Endodermal cell (in vitro differentiated cells): Measurements from ENCODE around the gene IGSF21. TPM values are rescaled to one million over a fixed set of nuclear protein-coding genes. Genes with fewer than 3 reads are reported as not detected.

Experiments
- DNase-seq: peaks from one replicate; pipeline ENCODE4 v3.0.0-alpha.2; 2017
- H3K27ac ChIP-seq: 2 replicates; pipeline ENCODE4 v1.5.1; 2013; ENCODE audit warnings: mild to moderate bottlenecking, low read depth, low read length, moderate library complexity
- H3K27me3 ChIP-seq: 2 replicates; pipeline ENCODE4 v1.6.1; 2013; ENCODE audit warnings: mild to moderate bottlenecking, low read length, moderate library complexity; ENCODE audit not compliant: insufficient read depth, control insufficient read depth, poor library complexity, severe bottlenecking
- H3K36me3 ChIP-seq: 2 replicates; pipeline ENCODE4 v1.7.0; 2013; ENCODE audit warnings: mild to moderate bottlenecking, low read length, moderate library complexity; ENCODE audit not compliant: control insufficient read depth, insufficient read depth
- H3K4me1 ChIP-seq: one replicate; pipeline ENCODE4 v1.7.0; 2013; ENCODE audit warnings: low read length; ENCODE audit not compliant: control insufficient read depth, insufficient read depth
- H3K4me3 ChIP-seq: 2 replicates; pipeline ENCODE4 v1.5.1; 2013; ENCODE audit warnings: mild to moderate bottlenecking, low read length, moderate library complexity
- H3K9ac ChIP-seq: 2 replicates; pipeline ENCODE4 v1.6.1; 2013; ENCODE audit warnings: mild to moderate bottlenecking, low read length, moderate library complexity; ENCODE audit not compliant: poor library complexity, severe bottlenecking; ENCODE audit errors: extremely low read depth
- H3K9me3 ChIP-seq: 2 replicates; pipeline ENCODE4 v1.6.1; 2013; ENCODE audit warnings: mild to moderate bottlenecking, low read length, moderate library complexity; ENCODE audit not compliant: control insufficient read depth
- H3K27ac Mint-ChIP-seq: 2 replicates; pipeline ENCODE4 v1.8.0; 2020; ENCODE audit warnings: mixed read lengths
- H3K27me3 Mint-ChIP-seq: 2 replicates; pipeline ENCODE4 v1.8.0; 2021; ENCODE audit warnings: mild to moderate bottlenecking, mixed read lengths; ENCODE audit not compliant: insufficient read depth
- H3K36me3 Mint-ChIP-seq: 2 replicates; pipeline ENCODE4 v1.8.0; 2020; ENCODE audit warnings: low read depth, mixed read lengths
- H3K4me1 Mint-ChIP-seq: 2 replicates; pipeline ENCODE4 v1.8.0; 2020; ENCODE audit warnings: mixed read lengths
- H3K4me3 Mint-ChIP-seq: 2 replicates; pipeline ENCODE4 v1.8.0; 2020; ENCODE audit warnings: mild to moderate bottlenecking, moderate library complexity, mixed read lengths
- H3K9me3 Mint-ChIP-seq: 2 replicates; pipeline ENCODE4 v1.8.0; 2020; ENCODE audit warnings: mild to moderate bottlenecking, mixed read lengths
- WGBS, 2 experiments: methylation state at CpG; one replicate each; pipeline versions ENCODE4 v1.1.5 to v1.1.7; 2013; ENCODE audit warnings: missing lambda C conversion rate in 2 of 2, mixed read lengths in 1 of 2; ENCODE audit not compliant: insufficient coverage in 1 of 2, insufficient read length in 1 of 2; 5-methylcytosine and 5-hydroxymethylcytosine counted together
- total RNA-seq, 2 donors: library from RNA; stranded (reverse); fragmentation: NEBNext Ultra II Directional in 1 of 2; extraction: Animal tissue kit (Norgen Biotek cat#: 25700) in 1 of 2; gene quantifications; 2 replicates in 1 of 2; 3 replicates in 1 of 2; pipeline ENCODE4 v1.2.1, GENCODE V29; 2021
- TF ChIP-seq, protein P1 (sequence below): fragments of 200-600 bp; sonication (generic); conservative IDR thresholded peaks from 2 replicates; pipeline ENCODE4 v1.5.0; 2021; ENCODE audit warnings: antibody characterized with exemption, mild to moderate bottlenecking

IGSF21 gene
- total RNA-seq, 2 donors from 2014 or later, result 1.3 to 1.7 TPM

DNA sequence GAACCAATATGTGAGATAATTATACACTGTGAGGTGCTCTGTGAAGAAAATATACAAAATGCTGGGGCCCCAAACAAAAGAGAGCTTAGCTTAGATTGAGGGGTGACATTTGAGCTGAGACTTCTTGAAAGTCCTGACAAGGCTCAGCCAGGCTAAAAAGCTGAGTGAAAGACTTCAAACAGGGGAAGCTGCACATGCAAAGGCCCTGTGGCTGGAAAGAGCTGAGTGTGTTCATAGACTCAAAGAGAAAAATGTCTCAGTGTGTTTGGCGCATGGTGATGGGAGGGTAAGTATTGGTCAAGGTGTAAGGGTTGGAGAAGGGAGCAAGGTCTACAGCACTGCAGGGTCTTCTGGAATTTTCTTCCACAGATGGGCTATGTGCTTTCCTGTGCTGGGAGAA lies 245.9 kb downstream of the IGSF21 start:
- Histone ChIP-seq H3K9me3 (no peaks in the 10 kb centered on the region), H3K27me3 (no peaks in the 10 kb centered on the region), H3K9ac (no peak overlapping the region), H3K4me3 (no peak overlapping the region), H3K27ac (no peak overlapping the region), H3K4me1 (peaks cover 12% of the 10 kb centered on the region), H3K36me3 (no peaks in the 10 kb centered on the region)
- Mint-ChIP-seq H3K9me3 (no peaks in the 10 kb centered on the region), H3K27ac (no peak overlapping the region), H3K4me3 (no peak overlapping the region), H3K27me3 (no peaks in the 10 kb centered on the region), H3K36me3 (no peaks in the 10 kb centered on the region), H3K4me1 (peaks cover 45% of the 10 kb centered on the region)
- TF ChIP-seq, protein P1, sequence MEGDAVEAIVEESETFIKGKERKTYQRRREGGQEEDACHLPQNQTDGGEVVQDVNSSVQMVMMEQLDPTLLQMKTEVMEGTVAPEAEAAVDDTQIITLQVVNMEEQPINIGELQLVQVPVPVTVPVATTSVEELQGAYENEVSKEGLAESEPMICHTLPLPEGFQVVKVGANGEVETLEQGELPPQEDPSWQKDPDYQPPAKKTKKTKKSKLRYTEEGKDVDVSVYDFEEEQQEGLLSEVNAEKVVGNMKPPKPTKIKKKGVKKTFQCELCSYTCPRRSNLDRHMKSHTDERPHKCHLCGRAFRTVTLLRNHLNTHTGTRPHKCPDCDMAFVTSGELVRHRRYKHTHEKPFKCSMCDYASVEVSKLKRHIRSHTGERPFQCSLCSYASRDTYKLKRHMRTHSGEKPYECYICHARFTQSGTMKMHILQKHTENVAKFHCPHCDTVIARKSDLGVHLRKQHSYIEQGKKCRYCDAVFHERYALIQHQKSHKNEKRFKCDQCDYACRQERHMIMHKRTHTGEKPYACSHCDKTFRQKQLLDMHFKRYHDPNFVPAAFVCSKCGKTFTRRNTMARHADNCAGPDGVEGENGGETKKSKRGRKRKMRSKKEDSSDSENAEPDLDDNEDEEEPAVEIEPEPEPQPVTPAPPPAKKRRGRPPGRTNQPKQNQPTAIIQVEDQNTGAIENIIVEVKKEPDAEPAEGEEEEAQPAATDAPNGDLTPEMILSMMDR, result no peak
- DNase-seq, result no peak
- 94 to 100% methylated on average over 1 of the region's 1 CpG for WGBS, 2 experiments

DNA sequence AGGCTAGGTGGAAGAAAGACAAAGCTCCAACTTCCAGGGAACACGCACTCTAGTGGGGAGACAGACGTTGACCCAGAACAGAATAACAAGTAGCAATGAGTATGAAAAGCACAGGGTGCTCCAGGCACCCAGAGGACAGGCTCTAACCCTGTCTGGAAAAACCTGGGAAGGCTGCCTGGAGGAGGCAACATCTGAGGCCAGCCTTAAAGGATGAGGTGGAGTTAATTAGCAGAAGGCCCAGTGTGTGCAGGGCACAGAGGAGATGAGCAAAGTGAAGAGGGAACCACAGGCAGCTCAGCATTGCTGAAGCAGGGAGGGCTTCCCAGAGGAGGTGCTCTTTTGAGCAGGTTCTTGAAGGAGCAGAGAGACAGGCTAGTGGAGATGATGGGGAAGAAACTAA lies 246.4 kb downstream of the IGSF21 start:
- DNase-seq, result no peak
- Histone ChIP-seq H3K27me3 (no peaks in the 10 kb centered on the region), H3K9ac (no peak overlapping the region), H3K9me3 (no peaks in the 10 kb centered on the region), H3K4me3 (no peak overlapping the region), H3K36me3 (no peaks in the 10 kb centered on the region), H3K4me1 (peaks cover 12% of the 10 kb centered on the region), H3K27ac (no peak overlapping the region)
- Mint-ChIP-seq H3K36me3 (no peaks in the 10 kb centered on the region), H3K4me3 (no peak overlapping the region), H3K27ac (no peak overlapping the region), H3K9me3 (no peaks in the 10 kb centered on the region), H3K4me1 (peaks cover 41% of the 10 kb centered on the region), H3K27me3 (no peaks in the 10 kb centered on the region)
- WGBS, 2 experiments, result 85 to 96% methylated on average over 2 of the region's 2 CpGs
- TF ChIP-seq, protein P1, result no peak

DNA sequence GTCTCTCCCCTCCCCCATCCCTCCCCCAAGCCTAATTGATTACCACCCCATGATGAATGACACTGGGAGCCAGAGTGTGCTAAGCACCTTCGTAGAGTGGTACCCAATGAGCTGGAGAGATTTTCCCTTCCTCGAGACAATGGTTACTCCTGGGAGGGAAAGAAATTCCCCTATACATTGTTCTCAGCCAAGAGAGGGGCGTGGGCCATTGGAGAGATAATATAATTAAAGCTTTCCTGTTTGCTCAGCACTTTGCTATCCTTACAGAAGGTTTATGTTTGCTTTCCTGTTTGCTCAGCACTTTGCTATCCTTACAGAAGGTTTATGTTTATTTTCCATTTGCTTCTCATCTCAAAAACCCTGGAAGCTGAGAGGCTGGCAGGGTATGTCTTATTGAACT lies 247.0 kb downstream of the IGSF21 start:
- TF ChIP-seq, protein P1, result no peak
- no peak for DNase-seq
- Histone ChIP-seq H3K4me1 (peaks cover 12% of the 10 kb centered on the region), H3K27ac (no peak overlapping the region), H3K27me3 (no peaks in the 10 kb centered on the region), H3K9ac (no peak overlapping the region), H3K9me3 (no peaks in the 10 kb centered on the region), H3K36me3 (no peaks in the 10 kb centered on the region), H3K4me3 (no peak overlapping the region)
- Mint-ChIP-seq H3K4me1 (peaks cover 41% of the 10 kb centered on the region), H3K27me3 (no peaks in the 10 kb centered on the region), H3K27ac (no peak overlapping the region), H3K36me3 (no peaks in the 10 kb centered on the region), H3K9me3 (no peaks in the 10 kb centered on the region), H3K4me3 (no peak overlapping the region)
- WGBS, 2 experiments, result 13% methylated on average over 3 of the region's 3 CpGs; no CpG with 5 or more reads in 1 of the 2 experiments
